K562 (cell line): ENCODE measurements around the gene AMPD3. TPM values are rescaled to one million over a fixed set of nuclear protein-coding genes. Genes with fewer than 3 reads are reported as not detected.
A peak's percentile ranks its signal among the peaks of the same experiment; 100 is the strongest.

Experiments used
- ARID2 ChIP-seq: fragments of 450-650 bp; IDR thresholded peaks from 2 replicates; pipeline ENCODE4 v1.6.1; 2017; ENCODE audit warnings: antibody characterized with exemption, mild to moderate bottlenecking
- ATF1 ChIP-seq, 2 experiments: fragments of 450-650 bp in 1 of 2; IDR thresholded peaks; 2 replicates each; pipeline ENCODE4 v1.6.1; 2016; ENCODE audit warnings: missing compliant biosample characterization in 1 of 2, missing genetic modification characterization in 1 of 2
- ATF6 ChIP-seq: sonication (generic); formaldehyde crosslinking; IDR thresholded peaks from 2 replicates; pipeline ENCODE4 v1.4.0; 2020; ENCODE audit warnings: mild to moderate bottlenecking, missing genetic modification reagents
- E2F3 ChIP-seq: fragments of 250-450 bp; sonication (Bioruptor Pico); IDR thresholded peaks from 2 replicates; pipeline ENCODE4 v1.4.0; 2020; ENCODE audit warnings: mild to moderate bottlenecking
- ERF ChIP-seq: fragments of 450-650 bp; formaldehyde crosslinking; IDR thresholded peaks from 2 replicates; pipeline ENCODE4 v1.4.0; 2020; ENCODE audit warnings: mild to moderate bottlenecking, mixed read lengths
- FOS ChIP-seq: IDR thresholded peaks from 3 replicates; pipeline ENCODE4 v1.6.1; 2011; ENCODE audit not compliant: insufficient read length; ENCODE audit errors: extremely low read depth
- GABPA ChIP-seq: fragments of 200-800 bp; sonication (Bioruptor generic); conservative IDR thresholded peaks from 2 replicates; pipeline ENCODE4 v1.6.1; 2016; ENCODE audit warnings: low read depth, missing genetic modification characterization, missing compliant biosample characterization
- GATAD2B ChIP-seq: fragments of 450-650 bp; IDR thresholded peaks from 2 replicates; pipeline ENCODE4 v1.6.1; 2017; ENCODE audit warnings: mild to moderate bottlenecking, borderline replicate concordance
- HMGXB4 ChIP-seq: sonication (generic); formaldehyde crosslinking; IDR thresholded peaks from 2 replicates; pipeline ENCODE4 v1.8.1; 2023; ENCODE audit warnings: mild to moderate bottlenecking, missing genetic modification reagents
- HNRNPLL ChIP-seq: fragments of 200-400 bp; formaldehyde crosslinking; IDR thresholded peaks from 2 replicates; pipeline ENCODE4 v1.6.1; 2017; ENCODE audit warnings: low read length, low read depth, mild to moderate bottlenecking; ENCODE audit not compliant: poor library complexity, severe bottlenecking
- KLF6 ChIP-seq: fragments of 250-450 bp; sonication (Bioruptor Pico); IDR thresholded peaks from 2 replicates; pipeline ENCODE4 v1.4.0; 2020; ENCODE audit warnings: mild to moderate bottlenecking, moderate library complexity, borderline replicate concordance
- MLLT1 ChIP-seq, 2 experiments: fragments of 450-650 bp; IDR thresholded peaks; 2 replicates each; pipeline ENCODE4 v1.6.1; 2016
- NONO ChIP-seq, 2 experiments: fragments of 200-400 bp in 1 of 2; fragments of 450-650 bp in 1 of 2; formaldehyde crosslinking in 1 of 2; IDR thresholded peaks; 2 replicates each; pipeline ENCODE4 v1.6.1; 2017; ENCODE audit warnings: low read depth in 2 of 2, mild to moderate bottlenecking in 2 of 2, moderate library complexity in 2 of 2, low read length in 1 of 2
- RBM15 ChIP-seq: fragments of 200-400 bp; formaldehyde crosslinking; IDR thresholded peaks from 2 replicates; pipeline ENCODE4 v1.6.1; 2018; ENCODE audit warnings: mild to moderate bottlenecking, low read length, moderate library complexity; ENCODE audit not compliant: insufficient read depth
- RNF2 ChIP-seq: sonication (generic); IDR thresholded peaks from 2 replicates; pipeline ENCODE4 v1.6.1; 2016
- TAF9B ChIP-seq: fragments of 450-650 bp; IDR thresholded peaks from 2 replicates; pipeline ENCODE4 v1.6.1; 2018; ENCODE audit warnings: mild to moderate bottlenecking; ENCODE audit not compliant: partially characterized antibody
- ZBTB33 ChIP-seq: sonication (generic); formaldehyde crosslinking; IDR thresholded peaks from 2 replicates; pipeline ENCODE4 v1.8.1; 2023; ENCODE audit warnings: mild to moderate bottlenecking, missing genetic modification reagents
- ZNF280A ChIP-seq: fragments of 450-650 bp; IDR thresholded peaks from 2 replicates; pipeline ENCODE4 v1.6.1; 2018; ENCODE audit warnings: mild to moderate bottlenecking, low read depth; ENCODE audit not compliant: partially characterized antibody
- polyA plus RNA-seq, 8 experiments: library from polyadenylated mRNA; depleted of rRNA in 4 of 8; stranded (reverse) in 5 of 8; unstranded in 3 of 8; fragments of >200 nt; fragmentation: Nextera tagmentation in 2 of 8; fragmentation: Illumina TruSeq in 1 of 8; extraction: Ambion mirVana in 2 of 8; extraction: Trizol in 1 of 8; gene quantifications; 2 replicates each; pipeline versions ENCODE4 v1.2.1 to v1.2.3, GENCODE V29; 2011 to 2014; ENCODE audit warnings: inconsistent platforms in 1 of 8, missing spikeins in 1 of 8
- total RNA-seq, 7 experiments: library from RNA; depleted of rRNA in 6 of 7; stranded (reverse); fragments of >200 nt in 6 of 7; fragmentation: Illumina TruSeq in 2 of 7; extraction: Trizol in 2 of 7; gene quantifications; 2 replicates each; pipeline versions ENCODE4 v1.2.1 to v1.2.3, GENCODE V29; 2011 to 2021; ENCODE audit warnings: low replicate concordance in 1 of 7

The AMPD3 gene
- total and polyA plus RNA-seq, 9 of the 15 experiments (the other 6 are each of a cell fraction or from before 2014, with no cell fraction given), result 4.4 to 23.6 (median 11.2) TPM

GRCh38 chr11:10540915-10541560 is 86.0 kb downstream of the AMPD3 start, which contains the start of gene RNF141 (continued):
- 0 out of 2 replicates have a peak, but pooled peaks have one; percentile 48 for TF ChIP-seq HMGXB4
- TF ChIP-seq ATF1 (CRISPR knock-in tag; IDR thresholded peaks at IDR 0.05), result peak; percentile 91
- peak; percentile 98 for TF ChIP-seq ATF1 (tag; IDR thresholded peaks at IDR 0.05)
- 0 out of 2 replicates have a peak, but pooled peaks have one; percentile 23 for TF ChIP-seq GABPA (tag)
- TF ChIP-seq TAF9B, result peak; percentile 39
- no peak for TF ChIP-seq GATAD2B
- peak; percentile 89 for TF ChIP-seq HNRNPLL
- no peak for TF ChIP-seq RBM15
- peak; percentile 57 for TF ChIP-seq RNF2
- no peak for TF ChIP-seq ERF (CRISPR knock-in tag)
- TF ChIP-seq KLF6, result no peak
- no peak for TF ChIP-seq ZNF280A
- TF ChIP-seq E2F3, result 0 out of 2 replicates have a peak, but pooled peaks have one; percentile 27
- TF ChIP-seq FOS, result no peak
- no peak for TF ChIP-seq ARID2
- peak; percentile 14; the same call in 1 of the 2 replicates for TF ChIP-seq ZBTB33 (CRISPR knock-in tag)
- TF ChIP-seq MLLT1 (IDR thresholded peaks at IDR 0.05), result peak in 1 of 2 experiments; percentile 80; a peak in 1 of 4 replicates
- TF ChIP-seq ATF6 (CRISPR knock-in tag), result 0 out of 2 replicates have a peak, but pooled peaks have one; percentile 70
- peak in 1 of 2 experiments; percentile 85; a peak in 3 of 4 replicates for TF ChIP-seq NONO (IDR thresholded peaks at IDR 0.05; ENCODE audit: low read depth in 2 of 2, low read length in 1 of 2)
